Right lobe of liver (tissue), 4 donors: ENCODE results near the gene KRTAP9-7.

Experiments
- CTCF ChIP-seq, 4 donors: fragments of 200-600 bp in 3 of 4; fragments of 450-650 bp in 1 of 4; IDR thresholded peaks; one replicate each; pipeline versions ENCODE4 v1.5.1 to v1.8.0; 2016 to 2022; ENCODE audit warnings: antibody characterized with exemption in 4 of 4, mild to moderate bottlenecking in 2 of 4
- POLR2A ChIP-seq: fragments of 450-650 bp; IDR thresholded peaks from one replicate; pipeline ENCODE4 v1.6.1; 2017; ENCODE audit warnings: antibody characterized with exemption, mild to moderate bottlenecking
- donor health status: DM: no; HTN: no; CAD: no.
- donor health status: DM: no; HTN: no; CAD: no.
- donor health status: DM: no; HTN: yes; CAD: no.

- TF ChIP-seq CTCF (IDR thresholded peaks at IDR 0.05) (no peak), POLR2A (no peak)
These were observed 47.7 kb downstream of the KRTAP9-7 start for GRCh38 chr17:41322903-41323895.
